HepG2 (cell line): ENCODE data around the gene RTP5. TPM values are rescaled to one million over a fixed set of nuclear protein-coding genes. Genes with fewer than 3 reads are reported as not detected.

Experiments used
- ATAC-seq: fragments of 200-7000 bp; cut with Tn5 transposase; 3 replicates; pipeline ENCODE4 v1.9.1; 2020; ENCODE audit warnings: mild to moderate bottlenecking, moderate library complexity
- BruUV-seq: library from RNA; stranded (reverse); fragments of 400-500 nt; replicated peaks from 2 replicates; lab custom pipeline; 2021; lab: Mats Ljungman, UMichigan
- CTCF ChIA-PET: fragments of 300-600 bp; formaldehyde crosslinking; extraction: SDS; loops from one replicate; lab custom pipeline; 2021; ENCODE audit warnings: low total read pairs, inconsistent platforms, low intra/inter-chr PET ratio; lab: Yijun Ruan, JAX
- POLR2A ChIA-PET: fragments of 350-600 bp; sonication (Branson Sonifier 250); formaldehyde crosslinking; loops from one replicate; lab custom pipeline; 2020; ENCODE audit warnings: antibody characterized with exemption, inconsistent platforms; lab: Yijun Ruan, JAX
- DNase-seq: peaks from one replicate; pipeline ENCODE4 v3.0.0-alpha.2; 2015; ENCODE audit warnings: low spot score
- FAIRE-seq: peaks from 3 replicates; lab custom pipeline; 2011; peaks lifted over from hg19 to GRCh38; lab: Jason Lieb, UNC
- H2AFZ ChIP-seq: one replicate; pipeline ENCODE4 v1.6.1; 2011; ENCODE audit warnings: low read length, inconsistent platforms
- H3K27ac ChIP-seq: fragments of 300-600 bp; 3 replicates; pipeline ENCODE4 v1.8.0; 2011; ENCODE audit warnings: mixed run types, mild to moderate bottlenecking, mixed read lengths, low read length, inconsistent platforms; ENCODE audit not compliant: insufficient read depth; ENCODE audit errors: extremely low read length
- H3K27me3 ChIP-seq, 2 experiments: fragments of 200-600 bp in 1 of 2; 2 replicates in 1 of 2; 3 replicates in 1 of 2; pipeline versions ENCODE4 v1.6.0 to v1.8.0; 2011; ENCODE audit warnings: low read length in 2 of 2, mild to moderate bottlenecking in 2 of 2, moderate library complexity in 2 of 2, inconsistent platforms in 1 of 2; ENCODE audit not compliant: insufficient read depth in 2 of 2, control insufficient read depth in 1 of 2
- H3K36me3 ChIP-seq, 2 experiments: fragments of 200-600 bp in 1 of 2; replicated peaks in 1 of 2; 2 replicates in 1 of 2; 3 replicates in 1 of 2; pipeline versions ENCODE4 v1.5.1 to v1.8.0; 2011; ENCODE audit warnings: low read length in 2 of 2, inconsistent platforms in 1 of 2; ENCODE audit not compliant: insufficient read depth in 2 of 2, control insufficient read depth in 1 of 2
- H3K4me1 ChIP-seq: 2 replicates; pipeline ENCODE4 v1.5.1; 2012; ENCODE audit warnings: low read length, inconsistent platforms; ENCODE audit not compliant: insufficient read depth
- H3K4me2 ChIP-seq: 2 replicates; pipeline ENCODE4 v1.6.0; 2011; ENCODE audit warnings: low read depth, low read length, inconsistent platforms
- H3K4me3 ChIP-seq, 3 experiments: fragments of 200-600 bp in 1 of 3; sonication (generic), shearing (Covaris generic) in 1 of 3; replicated peaks in 1 of 3; 2 replicates each; pipeline ENCODE4 v1.5.1; 2011 to 2016; ENCODE audit warnings: low read length in 3 of 3, inconsistent platforms in 2 of 3, low read depth in 2 of 3, mild to moderate bottlenecking in 2 of 3, control low read depth in 1 of 3, mixed read lengths in 1 of 3; ENCODE audit not compliant: insufficient read depth in 1 of 3
- H3K79me2 ChIP-seq: one replicate; pipeline ENCODE4 v1.6.1; 2011; ENCODE audit warnings: low read length, inconsistent platforms; ENCODE audit not compliant: insufficient read depth
- H3K9ac ChIP-seq: 2 replicates; pipeline ENCODE4 v1.6.0; 2011; ENCODE audit warnings: mild to moderate bottlenecking, low read depth, low read length, inconsistent platforms; ENCODE audit not compliant: insufficient read depth
- H3K9me3 ChIP-seq: 2 replicates; pipeline ENCODE4 v1.5.1; 2012; ENCODE audit warnings: mild to moderate bottlenecking, low read length
- H4K20me1 ChIP-seq: 2 replicates; pipeline ENCODE4 v1.6.0; 2011; ENCODE audit warnings: inconsistent platforms, mild to moderate bottlenecking, low read length, moderate library complexity; ENCODE audit not compliant: insufficient read depth
- IRX3 ChIP-seq: sonication (generic); formaldehyde crosslinking; IDR thresholded peaks from 2 replicates; pipeline ENCODE4 v1.8.1; 2023; ENCODE audit warnings: mild to moderate bottlenecking, low read depth, missing genetic modification reagents, borderline replicate concordance
- MATR3 ChIP-seq: sonication (generic); formaldehyde crosslinking; IDR thresholded peaks from 2 replicates; pipeline ENCODE4 v1.4.0; 2020; ENCODE audit warnings: missing genetic modification reagents
- NBN ChIP-seq: fragments of 450-650 bp; conservative IDR thresholded peaks from 2 replicates; pipeline ENCODE4 v1.6.1; 2017
- NR2F6 ChIP-seq, 2 experiments: IDR thresholded peaks; 2 replicates each; pipeline ENCODE4 v1.6.1; 2016; ENCODE audit warnings: antibody characterized with exemption in 1 of 2, mild to moderate bottlenecking in 1 of 2
- PAX8 ChIP-seq: sonication (generic); formaldehyde crosslinking; IDR thresholded peaks from 2 replicates; pipeline ENCODE4 v1.8.0; 2022; ENCODE audit warnings: mild to moderate bottlenecking, missing genetic modification reagents, borderline replicate concordance
- ZNF138 ChIP-seq: sonication (generic); formaldehyde crosslinking; IDR thresholded peaks from 2 replicates; pipeline ENCODE4 v1.5.0; 2020; ENCODE audit warnings: mild to moderate bottlenecking, low read depth, missing genetic modification reagents
- ZNF883 ChIP-seq: sonication (generic); formaldehyde crosslinking; IDR thresholded peaks from 2 replicates; pipeline ENCODE4 v1.5.1; 2020; ENCODE audit warnings: mild to moderate bottlenecking, missing genetic modification reagents; ENCODE audit errors: not compliant biosample characterization
- ZSCAN22 ChIP-seq: sonication (generic); formaldehyde crosslinking; IDR thresholded peaks from 2 replicates; pipeline ENCODE4 v1.4.0; 2020; ENCODE audit warnings: mild to moderate bottlenecking, missing genetic modification reagents
- WGBS: methylation state at CpG from one replicate; pipeline ENCODE4 v1.1.6; 2017; ENCODE audit warnings: low lambda C conversion rate; 5-methylcytosine and 5-hydroxymethylcytosine counted together
- in situ Hi-C: cut with HindIII; loops from 2 replicates; pipeline ENCODE4 v1.10.0; 2017; ENCODE audit warnings: low pct_unique_long_range_greater_than_20kb; ENCODE audit not compliant: extremely low pct_ligation_motif_present
- intact Hi-C: fragments of 100-400 bp; cut with micrococcal nuclease; formaldehyde crosslinking; loops from one replicate; pipeline ENCODE4 v1.10.0; 2022; ENCODE audit not compliant: unreplicated experiment
- polyA plus RNA-seq, 8 experiments: library from polyadenylated mRNA; depleted of rRNA in 3 of 8; stranded (reverse) in 7 of 8; unstranded in 1 of 8; fragments of >200 nt; fragmentation: Illumina TruSeq in 4 of 8; extraction: Trizol in 4 of 8; gene quantifications; 2 replicates each; pipeline versions ENCODE4 v1.2.1 to v1.2.3, GENCODE V29; 2011 to 2016; ENCODE audit warnings: low read depth in 4 of 8, missing spikeins in 1 of 8, mixed read lengths in 1 of 8; ENCODE audit not compliant: insufficient read depth in 1 of 8
- total RNA-seq, 5 experiments: library from RNA; depleted of rRNA; stranded (reverse); fragments of >200 nt; fragmentation: Illumina TruSeq; extraction: Trizol; gene quantifications; 2 replicates each; pipeline ENCODE4 v1.2.3, GENCODE V29; 2016; ENCODE audit warnings: low read depth in 1 of 5
- TF ChIP-seq, protein P1 (sequence below): IDR thresholded peaks from 2 replicates; pipeline ENCODE4 v1.6.1; 2016
- TF ChIP-seq, protein P2 (sequence below): IDR thresholded peaks from 2 replicates; pipeline ENCODE4 v1.6.1; 2016; ENCODE audit warnings: control low read depth
- TF ChIP-seq, protein P3 (sequence below): sonication (generic); formaldehyde crosslinking; IDR thresholded peaks from 2 replicates; pipeline ENCODE4 v1.5.0; 2020; ENCODE audit warnings: mild to moderate bottlenecking, missing genetic modification reagents, borderline replicate concordance

RTP5 gene
- total and polyA plus RNA-seq, 2 of the 13 experiments (the other 11 are each of a cell fraction or from before 2014, with no cell fraction given) = not detected

DNA sequence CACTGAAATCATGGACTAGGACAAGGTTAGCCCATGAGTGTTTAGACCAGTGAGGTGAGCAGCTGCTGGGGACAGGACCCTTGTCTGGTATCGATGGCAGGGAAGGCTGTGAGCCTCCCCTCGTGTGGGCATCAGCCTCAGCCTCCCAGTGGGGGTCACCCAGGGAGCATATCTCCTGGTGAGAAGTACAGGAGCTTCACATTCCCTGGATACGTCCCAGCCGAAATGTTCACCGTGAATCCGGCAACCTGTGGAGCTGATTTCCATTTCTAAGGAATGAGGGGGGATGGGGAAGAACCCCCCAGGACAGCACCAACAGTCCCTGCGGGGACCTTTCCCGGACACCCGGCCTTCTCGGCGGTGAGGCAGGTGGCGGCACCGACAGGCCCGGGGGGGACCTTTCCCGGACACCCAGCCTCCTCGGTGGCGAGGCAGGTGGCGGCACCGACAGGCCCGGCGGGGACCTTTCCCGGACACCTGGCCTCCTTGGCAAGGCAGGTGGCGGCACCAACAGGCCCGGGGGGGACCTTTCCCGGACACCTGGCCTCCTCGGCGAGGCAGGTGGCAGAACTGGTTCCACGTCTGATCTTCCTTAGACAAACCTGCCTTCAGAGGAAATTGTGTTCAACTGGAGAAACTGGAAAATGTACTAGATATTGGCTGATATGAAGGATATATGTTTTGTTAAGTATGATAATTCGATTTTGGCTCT is 21.2 kb downstream of the RTP5 start:
- no peaks in the 10 kb centered on the region for H3K9me3 ChIP-seq
- 62% methylated on average over 28 of the region's 29 CpGs for WGBS
- intact Hi-C loops = no loop called here
- no peak overlapping the region for H2AFZ ChIP-seq
- DNase-seq = no peak
- no peak overlapping the region for H3K9ac ChIP-seq
- no peak for FAIRE-seq
- H3K4me1 ChIP-seq = peaks cover 17% of the 10 kb centered on the region
- peaks cover 9 to 56% of the 10 kb centered on the region in 2 experiments; a peak in 3 of 5 replicates for H3K27me3 ChIP-seq
- H3K4me2 ChIP-seq = no peak overlapping the region
- no peaks in the 10 kb centered on the region for H3K79me2 ChIP-seq
- no TSS peak for BruUV-seq
- no peaks in the 10 kb centered on the region for H3K36me3 ChIP-seq
- TF ChIP-seq NBN (no peak), ZNF883 (CRISPR knock-in tag) (no peak), ZSCAN22 (CRISPR knock-in tag) (no peak), MATR3 (no peak), IRX3 (CRISPR knock-in tag) (no peak), PAX8 (CRISPR knock-in tag) (no peak), ZNF138 (CRISPR knock-in tag) (no peak), NR2F6 (IDR thresholded peaks at IDR 0.05) (no peak), NR2F6 (CRISPR knock-in tag; IDR thresholded peaks at IDR 0.05) (no peak)
- TF ChIP-seq, protein P1, sequence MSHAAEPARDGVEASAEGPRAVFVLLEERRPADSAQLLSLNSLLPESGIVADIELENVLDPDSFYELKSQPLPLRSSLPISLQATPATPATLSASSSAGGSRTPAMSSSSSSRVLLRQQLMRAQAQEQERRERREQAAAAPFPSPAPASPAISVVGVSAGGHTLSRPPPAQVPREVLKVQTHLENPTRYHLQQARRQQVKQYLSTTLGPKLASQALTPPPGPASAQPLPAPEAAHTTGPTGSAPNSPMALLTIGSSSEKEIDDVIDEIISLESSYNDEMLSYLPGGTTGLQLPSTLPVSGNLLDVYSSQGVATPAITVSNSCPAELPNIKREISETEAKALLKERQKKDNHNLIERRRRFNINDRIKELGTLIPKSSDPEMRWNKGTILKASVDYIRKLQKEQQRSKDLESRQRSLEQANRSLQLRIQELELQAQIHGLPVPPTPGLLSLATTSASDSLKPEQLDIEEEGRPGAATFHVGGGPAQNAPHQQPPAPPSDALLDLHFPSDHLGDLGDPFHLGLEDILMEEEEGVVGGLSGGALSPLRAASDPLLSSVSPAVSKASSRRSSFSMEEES = no peak
- TF ChIP-seq, protein P2, sequence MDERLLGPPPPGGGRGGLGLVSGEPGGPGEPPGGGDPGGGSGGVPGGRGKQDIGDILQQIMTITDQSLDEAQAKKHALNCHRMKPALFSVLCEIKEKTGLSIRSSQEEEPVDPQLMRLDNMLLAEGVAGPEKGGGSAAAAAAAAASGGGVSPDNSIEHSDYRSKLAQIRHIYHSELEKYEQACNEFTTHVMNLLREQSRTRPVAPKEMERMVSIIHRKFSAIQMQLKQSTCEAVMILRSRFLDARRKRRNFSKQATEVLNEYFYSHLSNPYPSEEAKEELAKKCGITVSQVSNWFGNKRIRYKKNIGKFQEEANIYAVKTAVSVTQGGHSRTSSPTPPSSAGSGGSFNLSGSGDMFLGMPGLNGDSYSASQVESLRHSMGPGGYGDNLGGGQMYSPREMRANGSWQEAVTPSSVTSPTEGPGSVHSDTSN = no peak
- TF ChIP-seq, protein P3, sequence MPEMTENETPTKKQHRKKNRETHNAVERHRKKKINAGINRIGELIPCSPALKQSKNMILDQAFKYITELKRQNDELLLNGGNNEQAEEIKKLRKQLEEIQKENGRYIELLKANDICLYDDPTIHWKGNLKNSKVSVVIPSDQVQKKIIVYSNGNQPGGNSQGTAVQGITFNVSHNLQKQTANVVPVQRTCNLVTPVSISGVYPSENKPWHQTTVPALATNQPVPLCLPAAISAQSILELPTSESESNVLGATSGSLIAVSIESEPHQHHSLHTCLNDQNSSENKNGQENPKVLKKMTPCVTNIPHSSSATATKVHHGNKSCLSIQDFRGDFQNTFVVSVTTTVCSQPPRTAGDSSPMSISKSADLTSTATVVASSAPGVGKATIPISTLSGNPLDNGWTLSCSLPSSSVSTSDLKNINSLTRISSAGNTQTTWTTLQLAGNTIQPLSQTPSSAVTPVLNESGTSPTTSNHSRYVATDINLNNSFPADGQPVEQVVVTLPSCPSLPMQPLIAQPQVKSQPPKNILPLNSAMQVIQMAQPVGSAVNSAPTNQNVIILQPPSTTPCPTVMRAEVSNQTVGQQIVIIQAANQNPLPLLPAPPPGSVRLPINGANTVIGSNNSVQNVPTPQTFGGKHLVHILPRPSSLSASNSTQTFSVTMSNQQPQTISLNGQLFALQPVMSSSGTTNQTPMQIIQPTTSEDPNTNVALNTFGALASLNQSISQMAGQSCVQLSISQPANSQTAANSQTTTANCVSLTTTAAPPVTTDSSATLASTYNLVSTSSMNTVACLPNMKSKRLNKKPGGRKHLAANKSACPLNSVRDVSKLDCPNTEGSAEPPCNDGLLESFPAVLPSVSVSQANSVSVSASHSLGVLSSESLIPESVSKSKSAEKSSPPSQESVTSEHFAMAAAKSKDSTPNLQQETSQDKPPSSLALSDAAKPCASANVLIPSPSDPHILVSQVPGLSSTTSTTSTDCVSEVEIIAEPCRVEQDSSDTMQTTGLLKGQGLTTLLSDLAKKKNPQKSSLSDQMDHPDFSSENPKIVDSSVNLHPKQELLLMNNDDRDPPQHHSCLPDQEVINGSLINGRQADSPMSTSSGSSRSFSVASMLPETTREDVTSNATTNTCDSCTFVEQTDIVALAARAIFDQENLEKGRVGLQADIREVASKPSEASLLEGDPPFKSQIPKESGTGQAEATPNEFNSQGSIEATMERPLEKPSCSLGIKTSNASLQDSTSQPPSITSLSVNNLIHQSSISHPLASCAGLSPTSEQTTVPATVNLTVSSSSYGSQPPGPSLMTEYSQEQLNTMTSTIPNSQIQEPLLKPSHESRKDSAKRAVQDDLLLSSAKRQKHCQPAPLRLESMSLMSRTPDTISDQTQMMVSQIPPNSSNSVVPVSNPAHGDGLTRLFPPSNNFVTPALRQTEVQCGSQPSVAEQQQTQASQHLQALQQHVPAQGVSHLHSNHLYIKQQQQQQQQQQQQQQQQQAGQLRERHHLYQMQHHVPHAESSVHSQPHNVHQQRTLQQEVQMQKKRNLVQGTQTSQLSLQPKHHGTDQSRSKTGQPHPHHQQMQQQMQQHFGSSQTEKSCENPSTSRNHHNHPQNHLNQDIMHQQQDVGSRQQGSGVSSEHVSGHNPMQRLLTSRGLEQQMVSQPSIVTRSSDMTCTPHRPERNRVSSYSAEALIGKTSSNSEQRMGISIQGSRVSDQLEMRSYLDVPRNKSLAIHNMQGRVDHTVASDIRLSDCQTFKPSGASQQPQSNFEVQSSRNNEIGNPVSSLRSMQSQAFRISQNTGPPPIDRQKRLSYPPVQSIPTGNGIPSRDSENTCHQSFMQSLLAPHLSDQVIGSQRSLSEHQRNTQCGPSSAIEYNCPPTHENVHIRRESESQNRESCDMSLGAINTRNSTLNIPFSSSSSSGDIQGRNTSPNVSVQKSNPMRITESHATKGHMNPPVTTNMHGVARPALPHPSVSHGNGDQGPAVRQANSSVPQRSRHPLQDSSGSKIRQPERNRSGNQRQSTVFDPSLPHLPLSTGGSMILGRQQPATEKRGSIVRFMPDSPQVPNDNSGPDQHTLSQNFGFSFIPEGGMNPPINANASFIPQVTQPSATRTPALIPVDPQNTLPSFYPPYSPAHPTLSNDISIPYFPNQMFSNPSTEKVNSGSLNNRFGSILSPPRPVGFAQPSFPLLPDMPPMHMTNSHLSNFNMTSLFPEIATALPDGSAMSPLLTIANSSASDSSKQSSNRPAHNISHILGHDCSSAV (CRISPR knock-in tag) = no peak
- TF ChIP-seq, all 625 proteins: peak for 0
- CTCF ChIA-PET = no interaction called here
- ATAC-seq = no peak
- H3K4me3 ChIP-seq = no peak overlapping the region
- in situ Hi-C loops = no loop called here
- no peaks in the 10 kb centered on the region for H4K20me1 ChIP-seq
- no peak overlapping the region for H3K27ac ChIP-seq
- POLR2A ChIA-PET = no interaction called here
